HUES48 (cell line): ENCODE results near the gene RAB36.

ENCODE experiments used
- H3K27ac ChIP-seq: one replicate; pipeline ENCODE4 v1.7.0; 2013; ENCODE audit warnings: low read depth, low read length, inconsistent platforms
- H3K27me3 ChIP-seq: 2 replicates; pipeline ENCODE4 v1.6.1; 2013; ENCODE audit warnings: mild to moderate bottlenecking, low read length; ENCODE audit not compliant: control insufficient read depth, insufficient read depth
- H3K36me3 ChIP-seq: 2 replicates; pipeline ENCODE4 v1.6.1; 2013; ENCODE audit warnings: low read length; ENCODE audit not compliant: control insufficient read depth, insufficient read depth
- H3K4me1 ChIP-seq: 2 replicates; pipeline ENCODE4 v1.6.1; 2013; ENCODE audit warnings: mild to moderate bottlenecking, low read length; ENCODE audit not compliant: control insufficient read depth, insufficient read depth
- H3K4me3 ChIP-seq: 2 replicates; pipeline ENCODE4 v1.5.1; 2013; ENCODE audit warnings: mild to moderate bottlenecking, low read depth, low read length
- H3K9ac ChIP-seq: 2 replicates; pipeline ENCODE4 v1.6.1; 2013; ENCODE audit warnings: mild to moderate bottlenecking, low read depth, low read length, moderate library complexity
- H3K9me3 ChIP-seq: 2 replicates; pipeline ENCODE4 v1.6.1; 2013; ENCODE audit warnings: low read length; ENCODE audit not compliant: control insufficient read depth, insufficient read depth

Gene RAB36

DNA sequence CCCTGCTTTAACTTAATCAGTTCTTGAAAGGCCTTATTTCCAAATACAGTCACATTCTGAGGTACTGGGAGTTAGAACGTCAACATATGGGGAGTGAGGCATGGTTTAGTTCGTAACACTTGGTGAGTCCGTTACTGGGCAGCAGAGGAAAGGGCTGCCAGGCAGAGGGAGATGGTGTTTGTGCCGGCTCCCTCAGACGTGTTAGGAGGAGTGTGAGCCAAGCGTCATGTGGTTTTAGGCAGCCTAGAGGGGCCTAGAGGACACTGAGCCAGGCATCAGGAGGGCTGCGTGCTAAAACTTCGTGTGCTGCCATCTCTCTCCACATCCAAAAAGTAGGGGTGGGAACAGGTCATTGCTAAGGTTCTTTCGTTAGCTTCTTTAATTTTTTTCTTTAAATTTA, 45.2 kb downstream of the RAB36 start:
- H3K4me3 ChIP-seq = no peak overlapping the region
- H3K4me1 ChIP-seq = peaks cover 34% of the 10 kb centered on the region
- H3K9ac ChIP-seq = no peak overlapping the region

DNA sequence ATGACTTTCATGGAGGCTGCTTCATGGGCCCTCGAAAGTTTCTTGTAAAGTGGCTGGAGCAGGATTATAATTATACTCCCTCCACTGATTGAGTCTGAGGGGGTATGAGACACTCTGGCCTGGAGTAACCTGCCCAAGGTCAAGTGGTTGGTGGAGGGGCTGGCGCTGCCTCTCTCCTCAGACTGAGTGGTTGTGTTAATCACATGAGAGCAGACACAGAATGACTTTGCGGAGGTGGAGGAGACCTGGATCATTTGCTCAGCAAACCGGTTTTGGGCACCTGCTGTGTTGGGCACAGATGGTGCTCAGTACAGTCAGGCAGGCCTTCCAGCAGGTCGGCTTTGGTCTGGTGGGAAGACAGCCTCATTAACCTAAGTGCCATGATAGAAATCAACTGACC, 46.9 kb downstream of the RAB36 start:
- Histone ChIP-seq H3K27me3 (no peaks in the 10 kb centered on the region), H3K36me3 (peaks cover 4% of the 10 kb centered on the region), H3K4me1 (peaks cover 27% of the 10 kb centered on the region), H3K9me3 (no peaks in the 10 kb centered on the region), H3K27ac (no peak overlapping the region), H3K4me3 (no peak overlapping the region), H3K9ac (no peak overlapping the region)

More for the DNA sequence above, 45.2 kb downstream of the RAB36 start:
- no peak overlapping the region for H3K27ac ChIP-seq
- H3K27me3 ChIP-seq = no peaks in the 10 kb centered on the region
- H3K36me3 ChIP-seq = peaks cover 9% of the 10 kb centered on the region
- no peaks in the 10 kb centered on the region for H3K9me3 ChIP-seq

DNA sequence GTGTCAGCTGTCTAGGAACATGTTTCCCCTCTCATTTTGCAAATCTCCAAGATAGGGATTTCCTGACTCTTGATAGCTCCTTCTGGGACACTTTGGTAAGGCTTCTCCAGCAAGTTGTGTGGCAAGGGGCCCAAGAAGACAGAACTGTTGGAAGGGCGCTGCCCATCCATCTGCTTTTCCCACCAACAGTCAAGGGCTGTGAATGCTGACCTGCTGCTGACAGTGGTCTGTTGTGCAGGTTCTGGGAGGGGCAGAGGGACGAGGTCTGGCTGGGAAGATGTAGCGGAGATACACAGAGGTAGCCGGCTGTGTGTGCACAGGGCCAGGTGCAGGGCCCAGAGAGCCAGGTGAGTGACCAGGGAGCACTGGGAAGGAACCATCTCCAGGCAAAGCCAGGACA, 47.3 kb downstream of the RAB36 start:
- H3K4me3 ChIP-seq = no peak overlapping the region
- H3K4me1 ChIP-seq = peaks cover 26% of the 10 kb centered on the region
- H3K9ac ChIP-seq = no peak overlapping the region
- no peaks in the 10 kb centered on the region for H3K9me3 ChIP-seq
- no peaks in the 10 kb centered on the region for H3K27me3 ChIP-seq
- H3K36me3 ChIP-seq = peaks cover 4% of the 10 kb centered on the region
- no peak overlapping the region for H3K27ac ChIP-seq

DNA sequence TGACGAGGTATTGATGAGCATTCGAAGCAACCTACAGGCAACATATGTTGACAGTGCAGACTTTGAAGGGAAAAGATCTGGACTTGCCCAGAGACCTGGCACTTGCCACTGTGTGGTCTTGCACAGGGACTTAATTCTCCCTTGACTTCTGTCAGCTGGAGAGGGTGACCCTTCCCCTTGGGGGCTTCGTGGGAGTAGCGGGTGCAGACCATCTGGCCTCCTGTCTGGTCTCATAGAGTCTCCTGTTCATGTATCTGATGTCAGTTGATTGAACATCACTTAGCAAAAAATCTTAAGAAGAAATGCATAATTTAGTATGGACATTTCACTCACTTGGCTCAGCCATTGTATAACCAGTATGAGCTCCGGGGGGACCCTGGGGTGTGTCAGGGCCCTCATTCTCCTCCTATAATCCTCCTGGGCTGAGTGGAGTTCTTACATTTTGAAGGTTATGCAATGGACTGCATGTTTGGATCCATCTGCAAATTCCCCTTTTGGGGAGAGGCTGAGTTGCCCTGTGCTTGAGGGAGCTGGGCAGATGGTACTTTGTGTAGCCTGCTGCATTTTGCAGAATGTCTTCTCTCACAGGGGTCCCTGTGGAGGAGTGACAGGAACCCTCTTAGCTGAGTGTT, 48.0 kb downstream of the RAB36 start:
- Histone ChIP-seq H3K9ac (no peak overlapping the region), H3K27ac (no peak overlapping the region), H3K4me1 (peaks cover 18% of the 10 kb centered on the region), H3K36me3 (peaks cover 4% of the 10 kb centered on the region), H3K9me3 (no peaks in the 10 kb centered on the region), H3K27me3 (no peaks in the 10 kb centered on the region), H3K4me3 (no peak overlapping the region)

DNA sequence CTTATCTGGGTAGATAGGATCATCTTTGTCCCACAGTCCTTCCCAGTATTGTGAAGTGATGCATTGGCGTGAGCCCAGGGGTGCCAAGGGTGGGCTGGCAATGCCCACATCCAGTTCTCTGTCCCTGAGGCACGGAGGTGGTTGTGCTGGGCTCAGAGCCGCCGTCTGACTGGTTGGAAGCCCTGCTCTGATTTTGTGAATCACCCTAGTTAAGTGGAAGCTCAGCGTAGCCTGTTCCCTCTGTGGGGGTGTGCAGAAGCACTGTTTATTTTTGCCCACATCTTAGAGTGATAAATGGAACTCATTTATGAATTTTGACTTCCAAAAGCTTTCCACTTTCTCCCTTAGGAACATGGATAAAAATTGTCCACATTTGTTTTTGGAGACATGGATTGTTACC, 48.6 kb downstream of the RAB36 start:
- H3K36me3 ChIP-seq = peaks cover 4% of the 10 kb centered on the region
- H3K27me3 ChIP-seq = no peaks in the 10 kb centered on the region
- H3K4me1 ChIP-seq = peaks cover 18% of the 10 kb centered on the region
- H3K27ac ChIP-seq = no peak overlapping the region
- no peak overlapping the region for H3K4me3 ChIP-seq
- no peak overlapping the region for H3K9ac ChIP-seq
- H3K9me3 ChIP-seq = no peaks in the 10 kb centered on the region

DNA sequence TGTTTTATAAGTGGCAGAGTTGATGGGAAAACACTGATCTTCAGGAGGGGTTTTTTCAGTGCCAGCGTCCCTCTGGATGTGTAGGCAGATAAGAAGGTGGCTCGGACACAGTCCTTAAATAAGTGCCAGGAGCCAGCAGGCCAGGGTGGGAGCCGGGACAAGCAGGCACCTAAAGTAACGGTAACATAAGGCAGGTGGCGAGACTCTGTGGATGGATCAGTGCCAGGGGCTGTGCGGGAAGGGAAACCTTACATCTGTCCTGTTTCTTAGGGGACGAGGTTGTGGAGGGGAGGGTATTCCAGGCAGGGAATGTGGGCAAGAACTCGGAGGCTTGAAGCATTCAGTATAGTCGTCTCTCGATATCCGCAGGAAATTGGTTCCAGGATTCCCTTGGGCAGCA, 50.9 kb downstream of the RAB36 start:
- H3K9me3 ChIP-seq = no peaks in the 10 kb centered on the region
- H3K4me1 ChIP-seq = peaks cover 22% of the 10 kb centered on the region
- no peak overlapping the region for H3K9ac ChIP-seq
- no peak overlapping the region for H3K4me3 ChIP-seq
- H3K27ac ChIP-seq = no peak overlapping the region
- H3K36me3 ChIP-seq = peaks cover 4% of the 10 kb centered on the region
- no peaks in the 10 kb centered on the region for H3K27me3 ChIP-seq

DNA sequence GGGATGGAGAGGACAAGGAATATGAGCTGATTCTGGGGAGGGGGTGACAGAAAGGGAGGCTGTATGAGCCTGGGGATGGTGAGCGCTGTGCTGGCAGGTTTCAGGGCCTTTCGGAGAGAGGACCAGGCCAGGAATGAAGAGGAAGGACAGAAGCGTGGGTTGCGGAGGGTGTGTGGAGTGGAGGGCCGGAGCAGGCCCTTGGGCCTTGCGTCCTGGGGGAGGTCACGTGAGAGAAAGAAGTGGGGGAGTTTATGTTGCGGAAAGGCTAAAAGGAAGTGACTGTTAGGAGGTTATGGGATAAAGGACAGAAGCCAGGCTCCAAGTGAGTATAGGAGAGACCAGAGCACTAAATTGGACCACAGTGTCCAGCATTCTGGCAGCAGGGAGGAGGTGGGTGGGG, 52.6 kb downstream of the RAB36 start:
- Histone ChIP-seq H3K9ac (no peak overlapping the region), H3K4me1 (peaks cover 6% of the 10 kb centered on the region; the same call in 1 of the 2 replicates), H3K36me3 (peaks cover 4% of the 10 kb centered on the region; the same call in 1 of the 2 replicates), H3K9me3 (no peaks in the 10 kb centered on the region), H3K27ac (no peak overlapping the region), H3K27me3 (no peaks in the 10 kb centered on the region), H3K4me3 (no peak overlapping the region)

DNA sequence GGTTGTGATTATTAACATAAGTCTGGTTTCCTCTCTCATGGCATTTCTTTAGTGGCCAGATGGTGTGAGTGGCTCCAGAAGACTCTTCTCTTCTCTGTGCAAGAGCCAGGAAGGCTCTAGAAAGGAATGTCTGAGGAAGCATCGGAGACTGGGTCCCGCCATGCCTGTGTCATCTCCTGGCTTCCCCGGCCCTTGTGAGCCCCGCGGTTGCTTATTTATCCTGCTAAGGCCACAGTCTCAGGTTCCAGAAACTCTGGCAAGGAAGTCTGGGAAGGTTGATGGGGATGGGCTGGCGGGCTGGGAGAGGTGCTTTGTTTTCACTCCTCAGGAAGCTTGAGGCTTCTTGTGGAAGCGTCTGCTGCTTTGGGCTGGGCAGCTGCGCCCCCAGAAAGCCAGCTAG, 53.9 kb downstream of the RAB36 start:
- Histone ChIP-seq H3K4me1 (peaks cover 10% of the 10 kb centered on the region), H3K9ac (no peak overlapping the region), H3K4me3 (no peak overlapping the region), H3K9me3 (no peaks in the 10 kb centered on the region), H3K27me3 (no peaks in the 10 kb centered on the region), H3K36me3 (peaks cover 11% of the 10 kb centered on the region; the same call in 1 of the 2 replicates), H3K27ac (no peak overlapping the region)

DNA sequence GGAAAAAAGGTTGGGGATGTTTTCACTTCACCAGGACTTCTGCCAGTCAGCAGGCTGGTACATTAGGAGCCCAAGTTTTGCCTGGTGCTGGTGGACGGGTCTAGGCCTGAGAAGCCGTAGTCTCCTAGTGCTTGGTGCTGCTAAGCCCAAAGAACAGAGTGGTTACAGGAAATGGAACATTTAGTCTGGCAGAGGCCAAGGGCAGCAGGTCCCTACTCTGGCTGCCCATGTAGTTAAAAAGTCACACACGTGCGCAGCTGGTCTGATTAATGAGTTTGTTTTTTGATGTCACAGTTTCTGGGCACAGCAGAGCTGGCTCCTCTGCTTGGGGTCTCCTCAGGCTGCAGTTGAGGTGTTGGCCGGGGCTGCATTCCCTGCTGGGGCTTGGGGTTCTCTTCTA, 55.6 kb downstream of the RAB36 start:
- Histone ChIP-seq H3K27ac (no peak overlapping the region), H3K4me3 (no peak overlapping the region), H3K4me1 (peaks cover 13% of the 10 kb centered on the region), H3K36me3 (peaks cover 11% of the 10 kb centered on the region; the same call in 1 of the 2 replicates), H3K27me3 (no peaks in the 10 kb centered on the region), H3K9ac (no peak overlapping the region), H3K9me3 (no peaks in the 10 kb centered on the region)

DNA sequence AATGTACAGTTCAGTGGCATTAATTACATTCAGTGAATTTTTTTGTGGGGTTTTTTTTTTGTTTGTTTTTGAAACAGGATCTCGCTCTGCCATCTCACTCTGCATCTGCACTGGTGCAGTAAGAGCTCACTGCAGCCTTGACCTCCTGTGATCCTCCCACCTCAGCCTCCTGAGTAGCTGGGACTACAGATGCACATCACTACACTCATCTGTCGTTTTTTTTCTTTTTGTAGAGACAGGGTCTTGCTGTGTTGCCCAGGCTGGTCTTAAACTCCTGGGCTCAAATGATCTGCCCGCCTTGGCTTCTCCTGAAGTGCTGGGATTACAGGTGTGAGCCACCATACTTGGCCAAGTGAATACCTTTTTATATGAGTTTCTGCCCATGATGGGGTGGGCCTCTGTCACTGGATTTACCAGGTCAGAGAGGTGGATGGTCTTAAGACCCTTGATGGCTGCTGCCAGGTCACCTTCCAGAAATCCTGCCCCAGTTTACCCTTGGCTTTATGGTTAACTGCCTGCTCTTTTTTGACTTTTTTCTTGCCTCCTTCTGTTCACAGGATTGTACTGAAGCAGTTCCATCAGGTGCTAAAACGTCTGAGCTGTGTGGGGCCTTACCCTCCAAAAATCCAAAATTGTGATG, 57.7 kb downstream of the RAB36 start:
- H3K4me3 ChIP-seq = no peak overlapping the region
- no peaks in the 10 kb centered on the region for H3K27me3 ChIP-seq
- no peaks in the 10 kb centered on the region for H3K9me3 ChIP-seq
- H3K36me3 ChIP-seq = peaks cover 19% of the 10 kb centered on the region; the same call in 1 of the 2 replicates
- H3K4me1 ChIP-seq = peaks cover 13% of the 10 kb centered on the region
- H3K27ac ChIP-seq = no peak overlapping the region
- no peak overlapping the region for H3K9ac ChIP-seq

DNA sequence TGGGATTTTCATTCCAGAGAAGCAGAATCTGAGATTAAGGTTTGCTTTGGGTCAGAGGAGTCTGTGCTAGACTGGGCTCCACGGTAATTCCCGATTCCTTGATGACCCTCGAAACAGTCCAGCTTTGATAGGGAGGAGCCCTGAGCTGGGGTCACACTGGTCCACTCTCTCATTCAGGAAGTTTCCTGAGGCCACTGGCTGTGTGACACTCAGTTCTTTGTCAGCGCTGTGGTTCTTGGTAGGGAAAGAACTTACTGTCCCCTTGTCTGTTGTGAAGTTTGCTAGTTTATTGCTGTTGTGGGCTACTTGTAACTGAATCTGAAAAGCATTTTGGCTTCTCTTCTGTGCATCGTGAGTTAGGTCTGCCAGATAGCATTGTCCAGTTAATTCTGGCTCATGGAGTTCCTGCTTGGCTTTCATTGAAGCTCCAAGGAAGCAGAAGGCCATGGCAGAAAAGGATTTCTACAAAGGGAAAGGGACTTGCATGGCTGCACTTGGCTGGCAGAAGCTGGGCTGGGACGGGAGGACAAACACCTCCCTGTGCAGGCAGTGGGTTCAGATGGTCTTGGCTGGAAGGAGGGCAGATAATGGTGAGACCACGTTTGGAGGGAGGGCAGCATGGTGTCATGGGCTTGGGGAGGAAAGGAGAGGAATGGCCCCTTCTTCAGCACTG, 58.3 kb downstream of the RAB36 start:
- Histone ChIP-seq H3K27me3 (no peaks in the 10 kb centered on the region), H3K9ac (no peak overlapping the region), H3K4me3 (no peak overlapping the region), H3K36me3 (peaks cover 19% of the 10 kb centered on the region; the same call in 1 of the 2 replicates), H3K9me3 (no peaks in the 10 kb centered on the region), H3K4me1 (peaks cover 13% of the 10 kb centered on the region), H3K27ac (no peak overlapping the region)
